Neural cell (in vitro differentiated cells): ENCODE data around the gene TSPEAR. TPM values are rescaled to one million over a fixed set of nuclear protein-coding genes. Genes with fewer than 3 reads are reported as not detected.

Experiments used
- H2AFZ ChIP-seq: fragments of 200-600, 300-800 bp; sonication (generic), shearing (Covaris generic); 2 replicates; pipeline ENCODE4 v1.6.0; 2014; ENCODE audit warnings: low read depth, mild to moderate bottlenecking, antibody characterized with exemption, low read length, moderate library complexity
- H3F3A ChIP-seq: fragments of 200-600 bp; shearing (Covaris generic); 2 replicates; pipeline ENCODE4 v1.6.1; 2016; ENCODE audit warnings: mild to moderate bottlenecking, moderate library complexity, mixed read lengths, antibody characterized with exemption, low read length; ENCODE audit not compliant: insufficient read depth, poor library complexity, severe bottlenecking
- H3K27ac ChIP-seq: fragments of 200-600, 300-800 bp; sonication (generic), shearing (Covaris generic); 2 replicates; pipeline ENCODE4 v1.5.1; 2014; ENCODE audit warnings: mild to moderate bottlenecking, low read length, moderate library complexity
- H3K27me3 ChIP-seq: fragments of 300-800, 200-600 bp; sonication (generic), shearing (Covaris generic); 2 replicates; pipeline ENCODE4 v1.6.0; 2014; ENCODE audit warnings: mild to moderate bottlenecking, low read depth, low read length, moderate library complexity; ENCODE audit not compliant: insufficient read depth
- H3K36me3 ChIP-seq: fragments of 300-800, 200-600 bp; sonication (generic), shearing (Covaris generic); 2 replicates; pipeline ENCODE4 v1.5.1; 2014; ENCODE audit warnings: mild to moderate bottlenecking, antibody characterized with exemption, low read length, moderate library complexity; ENCODE audit not compliant: insufficient read depth
- H3K4me2 ChIP-seq: fragments of 300-800, 200-600 bp; sonication (generic), shearing (Covaris generic); 2 replicates; pipeline ENCODE4 v1.6.0; 2014; ENCODE audit warnings: mild to moderate bottlenecking, low read length
- H3K4me3 ChIP-seq: fragments of 300-800, 200-600 bp; sonication (generic), shearing (Covaris generic); 2 replicates; pipeline ENCODE4 v1.5.1; 2014; ENCODE audit warnings: mild to moderate bottlenecking, low read length, moderate library complexity
- H3K79me2 ChIP-seq: fragments of 200-600 bp; shearing (Covaris generic); replicated peaks from 2 replicates; pipeline ENCODE4 v1.6.0; 2014; ENCODE audit warnings: mild to moderate bottlenecking, low read length, moderate library complexity; ENCODE audit not compliant: insufficient read depth
- H3K9ac ChIP-seq: fragments of 300-800, 200-600 bp; sonication (generic), shearing (Covaris generic); 2 replicates; pipeline ENCODE4 v1.6.1; 2016; ENCODE audit warnings: mild to moderate bottlenecking, low read length, mixed read lengths
- H3K9me2 ChIP-seq: fragments of 200-600 bp; shearing (Covaris generic); 2 replicates; pipeline ENCODE4 v1.6.1; 2016; ENCODE audit warnings: mild to moderate bottlenecking, low read length, mixed read lengths; ENCODE audit not compliant: insufficient read depth
- H3K9me3 ChIP-seq: fragments of 200-600, 300-800 bp; sonication (generic), shearing (Covaris generic); 2 replicates; pipeline ENCODE4 v1.6.1; 2016; ENCODE audit warnings: mild to moderate bottlenecking, mixed run types, low read length, moderate library complexity, mixed read lengths
- H4K20me1 ChIP-seq: fragments of 200-600 bp; shearing (Covaris generic); 2 replicates; pipeline ENCODE4 v1.6.1; 2016; ENCODE audit warnings: mild to moderate bottlenecking, mixed run types; ENCODE audit not compliant: insufficient read depth
- CTCF ChIP-seq: fragments of 450-650 bp; IDR thresholded peaks from 2 replicates; pipeline ENCODE4 v1.5.1; 2014; ENCODE audit warnings: antibody characterized with exemption, mild to moderate bottlenecking, moderate library complexity; ENCODE audit not compliant: poor library complexity, severe bottlenecking
- EP300 ChIP-seq: fragments of 450-650 bp; conservative IDR thresholded peaks from 2 replicates; pipeline ENCODE4 v1.6.1; 2014; ENCODE audit warnings: antibody characterized with exemption, mild to moderate bottlenecking, moderate library complexity; ENCODE audit not compliant: poor library complexity, severe bottlenecking
- EZH2 ChIP-seq: fragments of 200-600, 300-800 bp; shearing (Covaris generic), sonication (generic); IDR thresholded peaks from 2 replicates; pipeline ENCODE4 v1.6.1; 2014; ENCODE audit warnings: antibody characterized with exemption, low read length, borderline replicate concordance, mild to moderate bottlenecking; ENCODE audit not compliant: insufficient read depth, poor library complexity, severe bottlenecking
- MXI1 ChIP-seq: fragments of 450-650 bp; conservative IDR thresholded peaks from 2 replicates; pipeline ENCODE4 v1.6.1; 2014; ENCODE audit warnings: antibody characterized with exemption, mild to moderate bottlenecking; ENCODE audit not compliant: poor library complexity, severe bottlenecking
- POLR2AphosphoS5 ChIP-seq: IDR thresholded peaks from 2 replicates; pipeline ENCODE4 v1.6.1; 2012
- RAD21 ChIP-seq: fragments of 450-650 bp; conservative IDR thresholded peaks from 2 replicates; pipeline ENCODE4 v1.6.1; 2014; ENCODE audit warnings: antibody characterized with exemption, mild to moderate bottlenecking, moderate library complexity
- REST ChIP-seq: IDR thresholded peaks from 2 replicates; pipeline ENCODE4 v1.6.1; 2012; ENCODE audit warnings: borderline replicate concordance
- SMC3 ChIP-seq: fragments of 450-650 bp; conservative IDR thresholded peaks from 2 replicates; pipeline ENCODE4 v1.6.1; 2014; ENCODE audit warnings: antibody characterized with exemption, mild to moderate bottlenecking, moderate library complexity; ENCODE audit not compliant: poor library complexity
- TAF1 ChIP-seq: IDR thresholded peaks from 2 replicates; pipeline ENCODE4 v1.6.1; 2012; ENCODE audit warnings: low read depth
- polyA plus RNA-seq: library from polyadenylated mRNA; depleted of rRNA; stranded (reverse); fragments of >200 nt; gene quantifications from 2 replicates; pipeline ENCODE4 v1.2.3, GENCODE V29; 2014

Gene TSPEAR
- polyA plus RNA-seq, 1 donor from 2014 or later: 0.19 TPM

- Histone ChIP-seq H3K27ac (no peak overlapping the region), H3K4me3 (no peak overlapping the region), H3K9ac (no peak overlapping the region), H3K9me3 (no peaks in the 10 kb centered on the region), H3K27me3 (no peaks in the 10 kb centered on the region), H3K4me2 (no peak overlapping the region), H4K20me1 (no peaks in the 10 kb centered on the region), H3F3A (no peaks in the 10 kb centered on the region), H3K36me3 (no peaks in the 10 kb centered on the region), H3K79me2 (no peaks in the 10 kb centered on the region), H3K9me2 (no peaks in the 10 kb centered on the region), H2AFZ (no peak overlapping the region)
- TF ChIP-seq TAF1: no peak
- no peak for TF ChIP-seq REST
Measured at GRCh38 chr21:44557491-44558328, 153.7 kb downstream of the TSPEAR start.

- Histone ChIP-seq H3K36me3 (no peaks in the 10 kb centered on the region), H3K27me3 (no peaks in the 10 kb centered on the region), H3K4me2 (no peak overlapping the region), H3K79me2 (no peaks in the 10 kb centered on the region), H4K20me1 (no peaks in the 10 kb centered on the region), H3K27ac (no peak overlapping the region), H2AFZ (no peak overlapping the region), H3K9me2 (no peaks in the 10 kb centered on the region), H3K4me3 (no peak overlapping the region), H3K9ac (no peak overlapping the region), H3F3A (no peaks in the 10 kb centered on the region), H3K9me3 (no peaks in the 10 kb centered on the region)
- no peak for TF ChIP-seq RAD21
- TF ChIP-seq POLR2AphosphoS5: no peak
- no peak for TF ChIP-seq REST
- TF ChIP-seq SMC3: no peak
- no peak for TF ChIP-seq CTCF
- TF ChIP-seq EZH2: no peak
- TF ChIP-seq TAF1: no peak
- no peak for TF ChIP-seq EP300
- TF ChIP-seq MXI1: no peak
Measured at GRCh38 chr21:44556879-44557278, 154.5 kb downstream of the TSPEAR start.
